WTC11 (cell line): ENCODE measurements around the gene AHNAK2. TPM values are rescaled to one million over a fixed set of nuclear protein-coding genes. Genes with fewer than 3 reads are reported as not detected.

Experiments
- ATAC-seq: fragments of 200-7000 bp; cut with Tn5 transposase; 2 replicates; pipeline ENCODE4 v1.10.0; 2021; ENCODE audit warnings: mild to moderate bottlenecking, moderate library complexity
- CTCF ChIA-PET: fragments of 300-600 bp; sonication (Branson Sonifier 250); formaldehyde crosslinking; loops from one replicate; lab custom pipeline; 2021; ENCODE audit warnings: antibody characterized with exemption; lab: Charles Lee
- POLR2A ChIA-PET: fragments of 350-600 bp; sonication (Branson Sonifier 250); formaldehyde crosslinking; loops from one replicate; lab custom pipeline; 2021; ENCODE audit warnings: antibody characterized with exemption; lab: Charles Lee
- DNase-seq: peaks from one replicate; pipeline ENCODE4 v3.0.0; 2021; ENCODE audit warnings: low spot score
- H3K27ac Mint-ChIP-seq: 2 replicates; pipeline ENCODE4 v1.8.0; 2021; ENCODE audit warnings: mixed read lengths
- H3K27me3 Mint-ChIP-seq: 2 replicates; pipeline ENCODE4 v1.8.0; 2021; ENCODE audit warnings: low read depth, mild to moderate bottlenecking, moderate library complexity, mixed read lengths
- H3K36me3 Mint-ChIP-seq: 2 replicates; pipeline ENCODE4 v1.8.0; 2021; ENCODE audit warnings: mixed read lengths
- H3K4me1 Mint-ChIP-seq: 2 replicates; pipeline ENCODE4 v1.8.0; 2022; ENCODE audit warnings: mixed read lengths
- H3K4me3 Mint-ChIP-seq: 2 replicates; pipeline ENCODE4 v1.8.0; 2021; ENCODE audit warnings: mild to moderate bottlenecking, moderate library complexity, mixed read lengths
- H3K9me3 Mint-ChIP-seq: 2 replicates; pipeline ENCODE4 v1.8.0; 2021; ENCODE audit warnings: mixed read lengths
- CREM ChIP-seq: sonication (generic); formaldehyde crosslinking; IDR thresholded peaks from 2 replicates; pipeline ENCODE4 v1.8.1; 2022; ENCODE audit warnings: mild to moderate bottlenecking, missing genetic modification reagents, moderate library complexity
- EMX1 ChIP-seq: fragments of 250-450 bp; sonication (Bioruptor Pico); IDR thresholded peaks from 2 replicates; pipeline ENCODE4 v1.8.0; 2021; ENCODE audit warnings: mild to moderate bottlenecking
- FOXJ3 ChIP-seq: sonication (generic); formaldehyde crosslinking; IDR thresholded peaks from 2 replicates; pipeline ENCODE4 v1.9.0; 2021; ENCODE audit warnings: missing genetic modification reagents, mild to moderate bottlenecking, borderline replicate concordance
- IRF2 ChIP-seq: sonication (generic); formaldehyde crosslinking; IDR thresholded peaks from 2 replicates; pipeline ENCODE4 v1.8.0; 2022; ENCODE audit warnings: low read depth, missing genetic modification reagents, borderline replicate concordance
- JUN ChIP-seq: sonication (generic); formaldehyde crosslinking; IDR thresholded peaks from 2 replicates; pipeline ENCODE4 v1.8.0; 2023; ENCODE audit warnings: mild to moderate bottlenecking, missing genetic modification reagents
- NR1H2 ChIP-seq: sonication (generic); formaldehyde crosslinking; IDR thresholded peaks from 2 replicates; pipeline ENCODE4 v1.9.0; 2021; ENCODE audit warnings: mild to moderate bottlenecking, moderate library complexity, missing genetic modification reagents
- NR2C2 ChIP-seq: sonication (generic); formaldehyde crosslinking; IDR thresholded peaks from 2 replicates; pipeline ENCODE4 v1.8.0; 2022; ENCODE audit warnings: mild to moderate bottlenecking, missing genetic modification reagents
- SP1 ChIP-seq: sonication (generic); formaldehyde crosslinking; conservative IDR thresholded peaks from 2 replicates; pipeline ENCODE4 v1.8.1; 2022; ENCODE audit warnings: missing genetic modification reagents
- TCF7 ChIP-seq: sonication (generic); formaldehyde crosslinking; IDR thresholded peaks from 2 replicates; pipeline ENCODE4 v1.8.0; 2022; ENCODE audit warnings: mild to moderate bottlenecking, low read depth, missing genetic modification reagents, moderate library complexity
- TP53 ChIP-seq: sonication (generic); formaldehyde crosslinking; IDR thresholded peaks from 2 replicates; pipeline ENCODE4 v1.8.1; 2023; ENCODE audit warnings: mild to moderate bottlenecking, missing genetic modification reagents
- ZNF121 ChIP-seq: sonication (generic); formaldehyde crosslinking; IDR thresholded peaks from 2 replicates; pipeline ENCODE4 v1.8.0; 2023; ENCODE audit warnings: missing genetic modification reagents
- ZNF219 ChIP-seq: sonication (generic); formaldehyde crosslinking; IDR thresholded peaks from 2 replicates; pipeline ENCODE4 v1.8.0; 2023; ENCODE audit warnings: missing genetic modification reagents, mild to moderate bottlenecking, borderline replicate concordance
- ZNF416 ChIP-seq: fragments of 250-450 bp; sonication (Bioruptor Pico); IDR thresholded peaks from 2 replicates; pipeline ENCODE4 v1.9.0; 2021; ENCODE audit warnings: mild to moderate bottlenecking, inconsistent platforms
- ZNF423 ChIP-seq: fragments of 250-450 bp; sonication (Bioruptor Pico); IDR thresholded peaks from 2 replicates; pipeline ENCODE4 v2.1.2; 2022; ENCODE audit warnings: mild to moderate bottlenecking, moderate library complexity
- total RNA-seq: library from RNA; stranded (reverse); gene quantifications from 3 replicates; pipeline ENCODE4 v1.2.3, GENCODE V29; 2021
- TF ChIP-seq, protein P1 (sequence below): sonication (generic); formaldehyde crosslinking; IDR thresholded peaks from 2 replicates; pipeline ENCODE4 v1.8.0; 2022; ENCODE audit warnings: mild to moderate bottlenecking, missing genetic modification reagents
- TF ChIP-seq, protein P2 (sequence below): sonication (generic); formaldehyde crosslinking; IDR thresholded peaks from 2 replicates; pipeline ENCODE4 v1.8.1; 2022; ENCODE audit warnings: mild to moderate bottlenecking, missing genetic modification reagents, moderate library complexity, borderline replicate concordance
- TF ChIP-seq, protein P3 (sequence below): sonication (generic); formaldehyde crosslinking; IDR thresholded peaks from 2 replicates; pipeline ENCODE4 v1.8.0; 2023; ENCODE audit warnings: missing genetic modification reagents, mild to moderate bottlenecking, borderline replicate concordance
- TF ChIP-seq, protein P4 (sequence below): sonication (generic); formaldehyde crosslinking; IDR thresholded peaks from 2 replicates; pipeline ENCODE4 v1.8.1; 2022; ENCODE audit warnings: mild to moderate bottlenecking, moderate library complexity, missing genetic modification reagents

The AHNAK2 gene
- total RNA-seq, 1 experiment from 2014 or later = 3.5 TPM

DNA sequence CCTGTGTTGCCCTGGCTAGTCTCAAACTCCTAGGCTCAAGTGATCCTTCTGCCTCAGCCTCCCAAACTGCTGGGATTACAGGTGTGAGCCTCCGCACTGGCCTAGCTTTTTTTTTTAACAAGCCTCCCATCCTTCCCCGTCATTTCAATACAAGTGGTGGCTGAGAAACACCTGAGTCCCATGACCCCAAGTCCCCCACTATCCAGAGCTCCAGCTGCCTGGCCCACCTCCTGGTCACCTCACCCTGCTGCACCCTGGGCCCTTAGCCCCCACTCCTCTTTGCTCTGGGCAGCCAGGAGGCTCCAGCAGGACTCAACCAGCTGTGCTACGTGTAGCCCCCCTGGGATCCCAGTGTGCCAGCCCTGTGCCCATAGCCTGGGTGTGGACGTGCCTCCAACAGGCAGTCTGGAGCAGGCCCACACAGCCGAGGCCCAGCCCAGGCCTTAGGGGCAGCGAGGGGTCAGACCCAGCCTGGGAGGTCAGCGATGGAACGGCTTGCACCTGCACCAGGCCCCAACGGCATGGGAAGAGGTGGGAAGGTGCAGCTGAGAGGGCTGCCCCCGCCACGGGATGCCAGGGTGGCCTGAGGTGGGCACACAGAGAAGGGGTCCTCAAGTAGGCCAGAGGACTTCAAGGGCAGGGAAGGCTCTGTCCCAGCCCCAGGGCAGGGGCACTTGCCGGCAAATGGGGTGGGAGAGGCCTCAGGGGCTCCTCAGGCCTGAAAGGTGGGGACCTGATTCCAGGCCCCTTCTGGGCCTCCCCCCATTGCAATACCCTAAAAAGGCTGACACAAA, 6.5 kb downstream of the AHNAK2 start:
- Mint-ChIP-seq H3K36me3 (no peaks in the 10 kb centered on the region), H3K4me3 (no peak overlapping the region), H3K9me3 (no peaks in the 10 kb centered on the region), H3K27ac (no peak overlapping the region), H3K4me1 (peaks cover 12% of the 10 kb centered on the region), H3K27me3 (peaks cover 7% of the 10 kb centered on the region)
- no peak for ATAC-seq
- ChIA-PET CTCF (interaction anchor here (2.2 kb wide), 1 partner anchor 203 kb away, joined by 9 read pairs; no protein-coding TSS in a partner anchor), POLR2A (no interaction called here)
- no peak for TF ChIP-seq TCF7 (CRISPR knock-in tag)
- no peak for TF ChIP-seq ZNF423 (CRISPR knock-in tag)
- no peak for DNase-seq

DNA sequence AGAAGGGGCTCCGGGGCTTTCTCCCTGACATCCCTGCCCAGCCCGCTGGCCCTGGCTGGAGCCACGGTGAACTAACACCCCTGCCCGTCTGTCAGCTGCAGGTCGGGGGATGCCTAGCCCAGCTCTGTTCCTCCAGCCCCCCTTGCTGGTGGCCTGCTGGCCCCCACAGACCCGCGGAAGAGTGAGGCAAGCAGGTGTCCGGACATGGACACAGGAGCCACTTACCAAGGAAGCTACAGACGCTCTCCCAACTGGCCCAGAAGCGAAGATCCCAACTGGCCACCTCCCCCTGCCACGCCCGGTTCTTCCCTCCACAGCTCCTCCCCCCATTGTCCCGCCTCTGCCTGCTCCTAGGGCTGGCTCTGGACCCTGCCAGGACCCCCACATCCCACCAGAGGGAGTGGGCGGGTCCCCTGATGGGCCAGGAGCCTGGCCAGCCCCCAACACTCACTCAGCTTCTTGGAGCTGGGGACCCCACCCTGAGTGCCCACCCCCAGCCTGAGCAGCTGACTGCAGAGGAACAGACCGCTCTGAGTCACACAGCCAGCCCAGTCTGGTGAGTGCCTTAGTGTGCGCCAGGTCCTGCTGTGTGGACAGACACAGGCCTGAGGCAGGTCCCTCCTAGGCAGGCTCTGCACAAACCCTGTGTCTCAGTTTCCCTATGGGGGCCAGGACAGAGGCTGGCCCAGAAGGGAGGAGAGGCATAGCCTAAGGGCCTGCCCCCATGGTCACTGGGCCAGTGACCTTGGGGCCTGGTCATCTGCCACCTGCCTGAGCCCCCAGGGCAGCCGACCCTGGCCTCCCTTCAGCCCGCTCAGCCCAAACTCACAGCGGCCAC, 7.7 kb downstream of the AHNAK2 start:
- DNase-seq (no peak), ATAC-seq (peak; percentile 16)
- H3K4me1 Mint-ChIP-seq = peaks cover 6% of the 10 kb centered on the region
- CTCF ChIA-PET = interaction anchor here (0.6 to 4.3 kb wide), 9 partner anchors 12 to 218 kb away, joined by 3 to 39 read pairs (median 3); partner anchors contain the start of gene SIVA1
- 0 out of 2 replicates have a peak, but pooled peaks have one; percentile 29 for TF ChIP-seq SP1 (CRISPR knock-in tag)
- TF ChIP-seq ZNF121 (CRISPR knock-in tag) = peak; percentile 65
- TF ChIP-seq, protein P1, sequence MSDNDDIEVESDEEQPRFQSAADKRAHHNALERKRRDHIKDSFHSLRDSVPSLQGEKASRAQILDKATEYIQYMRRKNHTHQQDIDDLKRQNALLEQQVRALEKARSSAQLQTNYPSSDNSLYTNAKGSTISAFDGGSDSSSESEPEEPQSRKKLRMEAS = no peak
- TF ChIP-seq, all 79 proteins: peak for 2
- no peaks in the 10 kb centered on the region for H3K9me3 Mint-ChIP-seq
- H3K27me3 Mint-ChIP-seq = peaks cover 2% of the 10 kb centered on the region; the same call in 1 of the 2 replicates
- POLR2A ChIA-PET = no interaction called here
- no peak overlapping the region for H3K4me3 Mint-ChIP-seq
- H3K27ac Mint-ChIP-seq = no peak overlapping the region
- no peaks in the 10 kb centered on the region for H3K36me3 Mint-ChIP-seq

DNA sequence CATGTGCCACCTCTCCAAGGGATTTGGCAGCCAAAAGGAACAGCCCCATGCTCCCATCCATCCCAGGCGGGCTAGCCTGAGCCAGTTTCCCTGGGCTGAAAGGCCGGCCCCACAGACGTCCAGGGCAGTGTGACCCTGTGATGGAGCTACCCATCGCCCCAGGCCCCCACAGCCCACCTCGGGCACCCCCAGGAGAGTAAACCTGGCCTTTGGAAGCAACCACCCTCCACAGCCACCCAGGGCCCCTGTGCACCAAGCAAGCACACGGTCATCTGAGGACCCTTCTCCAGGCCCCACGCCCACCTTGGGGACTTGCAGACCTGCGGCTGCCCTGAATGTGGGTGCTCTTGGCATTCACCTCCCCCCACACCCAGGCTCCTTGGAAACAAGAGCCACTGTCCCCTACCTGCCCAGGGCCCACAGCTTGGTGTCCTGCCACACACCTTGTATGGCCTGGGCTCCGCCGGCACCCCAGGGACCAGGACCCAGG, 8.4 kb downstream of the AHNAK2 start:
- ATAC-seq (no peak), DNase-seq (no peak)
- CTCF ChIA-PET = interaction anchor here (0.6 to 4.3 kb wide), 10 partner anchors 13 to 217 kb away, joined by 3 to 39 read pairs (median 3); partner anchors contain the start of gene SIVA1
- POLR2A ChIA-PET = no interaction called here
- Mint-ChIP-seq H3K27ac (no peak overlapping the region), H3K9me3 (no peaks in the 10 kb centered on the region), H3K4me1 (peaks cover 6% of the 10 kb centered on the region), H3K27me3 (peaks cover 2% of the 10 kb centered on the region; the same call in 1 of the 2 replicates), H3K36me3 (no peaks in the 10 kb centered on the region), H3K4me3 (no peak overlapping the region)
- TF ChIP-seq ZNF219 (CRISPR knock-in tag) (no peak), CREM (CRISPR knock-in tag) (no peak), IRF2 (CRISPR knock-in tag) (no peak), NR2C2 (CRISPR knock-in tag) (no peak), EMX1 (CRISPR knock-in tag) (no peak), JUN (CRISPR knock-in tag) (no peak), ZNF416 (no peak), FOXJ3 (CRISPR knock-in tag) (no peak), TP53 (CRISPR knock-in tag) (no peak), NR1H2 (CRISPR knock-in tag) (no peak)
- TF ChIP-seq, protein P2, sequence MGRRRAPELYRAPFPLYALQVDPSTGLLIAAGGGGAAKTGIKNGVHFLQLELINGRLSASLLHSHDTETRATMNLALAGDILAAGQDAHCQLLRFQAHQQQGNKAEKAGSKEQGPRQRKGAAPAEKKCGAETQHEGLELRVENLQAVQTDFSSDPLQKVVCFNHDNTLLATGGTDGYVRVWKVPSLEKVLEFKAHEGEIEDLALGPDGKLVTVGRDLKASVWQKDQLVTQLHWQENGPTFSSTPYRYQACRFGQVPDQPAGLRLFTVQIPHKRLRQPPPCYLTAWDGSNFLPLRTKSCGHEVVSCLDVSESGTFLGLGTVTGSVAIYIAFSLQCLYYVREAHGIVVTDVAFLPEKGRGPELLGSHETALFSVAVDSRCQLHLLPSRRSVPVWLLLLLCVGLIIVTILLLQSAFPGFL (CRISPR knock-in tag) = no peak
- TF ChIP-seq, protein P3, sequence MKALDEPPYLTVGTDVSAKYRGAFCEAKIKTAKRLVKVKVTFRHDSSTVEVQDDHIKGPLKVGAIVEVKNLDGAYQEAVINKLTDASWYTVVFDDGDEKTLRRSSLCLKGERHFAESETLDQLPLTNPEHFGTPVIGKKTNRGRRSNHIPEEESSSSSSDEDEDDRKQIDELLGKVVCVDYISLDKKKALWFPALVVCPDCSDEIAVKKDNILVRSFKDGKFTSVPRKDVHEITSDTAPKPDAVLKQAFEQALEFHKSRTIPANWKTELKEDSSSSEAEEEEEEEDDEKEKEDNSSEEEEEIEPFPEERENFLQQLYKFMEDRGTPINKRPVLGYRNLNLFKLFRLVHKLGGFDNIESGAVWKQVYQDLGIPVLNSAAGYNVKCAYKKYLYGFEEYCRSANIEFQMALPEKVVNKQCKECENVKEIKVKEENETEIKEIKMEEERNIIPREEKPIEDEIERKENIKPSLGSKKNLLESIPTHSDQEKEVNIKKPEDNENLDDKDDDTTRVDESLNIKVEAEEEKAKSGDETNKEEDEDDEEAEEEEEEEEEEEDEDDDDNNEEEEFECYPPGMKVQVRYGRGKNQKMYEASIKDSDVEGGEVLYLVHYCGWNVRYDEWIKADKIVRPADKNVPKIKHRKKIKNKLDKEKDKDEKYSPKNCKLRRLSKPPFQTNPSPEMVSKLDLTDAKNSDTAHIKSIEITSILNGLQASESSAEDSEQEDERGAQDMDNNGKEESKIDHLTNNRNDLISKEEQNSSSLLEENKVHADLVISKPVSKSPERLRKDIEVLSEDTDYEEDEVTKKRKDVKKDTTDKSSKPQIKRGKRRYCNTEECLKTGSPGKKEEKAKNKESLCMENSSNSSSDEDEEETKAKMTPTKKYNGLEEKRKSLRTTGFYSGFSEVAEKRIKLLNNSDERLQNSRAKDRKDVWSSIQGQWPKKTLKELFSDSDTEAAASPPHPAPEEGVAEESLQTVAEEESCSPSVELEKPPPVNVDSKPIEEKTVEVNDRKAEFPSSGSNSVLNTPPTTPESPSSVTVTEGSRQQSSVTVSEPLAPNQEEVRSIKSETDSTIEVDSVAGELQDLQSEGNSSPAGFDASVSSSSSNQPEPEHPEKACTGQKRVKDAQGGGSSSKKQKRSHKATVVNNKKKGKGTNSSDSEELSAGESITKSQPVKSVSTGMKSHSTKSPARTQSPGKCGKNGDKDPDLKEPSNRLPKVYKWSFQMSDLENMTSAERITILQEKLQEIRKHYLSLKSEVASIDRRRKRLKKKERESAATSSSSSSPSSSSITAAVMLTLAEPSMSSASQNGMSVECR (CRISPR knock-in tag) = no peak
- TF ChIP-seq, protein P4, sequence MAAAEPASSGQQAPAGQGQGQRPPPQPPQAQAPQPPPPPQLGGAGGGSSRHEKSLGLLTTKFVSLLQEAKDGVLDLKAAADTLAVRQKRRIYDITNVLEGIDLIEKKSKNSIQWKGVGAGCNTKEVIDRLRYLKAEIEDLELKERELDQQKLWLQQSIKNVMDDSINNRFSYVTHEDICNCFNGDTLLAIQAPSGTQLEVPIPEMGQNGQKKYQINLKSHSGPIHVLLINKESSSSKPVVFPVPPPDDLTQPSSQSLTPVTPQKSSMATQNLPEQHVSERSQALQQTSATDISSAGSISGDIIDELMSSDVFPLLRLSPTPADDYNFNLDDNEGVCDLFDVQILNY (CRISPR knock-in tag) = no peak
- TF ChIP-seq, protein P1 = no peak
